HUES48 (cell line): ENCODE data around the gene SARM1.
"Not testable (repeated sequence)": the region's sequence is repeated elsewhere in the genome, so short reads cannot be mapped to it uniquely, and the experiment has no call there.

Experiments
- H3K27ac ChIP-seq: one replicate; pipeline ENCODE4 v1.7.0; 2013; ENCODE audit warnings: low read depth, low read length, inconsistent platforms
- H3K27me3 ChIP-seq: 2 replicates; pipeline ENCODE4 v1.6.1; 2013; ENCODE audit warnings: mild to moderate bottlenecking, low read length; ENCODE audit not compliant: control insufficient read depth, insufficient read depth
- H3K36me3 ChIP-seq: 2 replicates; pipeline ENCODE4 v1.6.1; 2013; ENCODE audit warnings: low read length; ENCODE audit not compliant: control insufficient read depth, insufficient read depth
- H3K4me1 ChIP-seq: 2 replicates; pipeline ENCODE4 v1.6.1; 2013; ENCODE audit warnings: mild to moderate bottlenecking, low read length; ENCODE audit not compliant: control insufficient read depth, insufficient read depth
- H3K4me3 ChIP-seq: 2 replicates; pipeline ENCODE4 v1.5.1; 2013; ENCODE audit warnings: mild to moderate bottlenecking, low read depth, low read length
- H3K9ac ChIP-seq: 2 replicates; pipeline ENCODE4 v1.6.1; 2013; ENCODE audit warnings: mild to moderate bottlenecking, low read depth, low read length, moderate library complexity
- H3K9me3 ChIP-seq: 2 replicates; pipeline ENCODE4 v1.6.1; 2013; ENCODE audit warnings: low read length; ENCODE audit not compliant: control insufficient read depth, insufficient read depth

The SARM1 gene

GRCh38 chr17:28425206-28425605, 53.7 kb downstream of the SARM1 start:
- Histone ChIP-seq H3K9ac (no peak overlapping the region), H3K4me3 (no peak overlapping the region), H3K36me3 (no peaks in the 10 kb centered on the region), H3K9me3 (no peaks in the 10 kb centered on the region), H3K4me1 (no peaks in the 10 kb centered on the region), H3K27me3 (no peaks in the 10 kb centered on the region), H3K27ac (no peak overlapping the region)

GRCh38 chr17:28426081-28426519, 54.6 kb downstream of the SARM1 start:
- H3K27ac ChIP-seq: no peak overlapping the region
- H3K4me1 ChIP-seq: no peaks in the 10 kb centered on the region
- H3K4me3 ChIP-seq: no peak overlapping the region
- H3K9ac ChIP-seq: no peak overlapping the region
- H3K36me3 ChIP-seq: no peaks in the 10 kb centered on the region
- no peaks in the 10 kb centered on the region for H3K27me3 ChIP-seq
- no peaks in the 10 kb centered on the region for H3K9me3 ChIP-seq

GRCh38 chr17:28427371-28427770, 55.9 kb downstream of the SARM1 start:
- Histone ChIP-seq H3K4me3 (no peak overlapping the region), H3K36me3 (no peaks in the 10 kb centered on the region), H3K9ac (no peak overlapping the region), H3K9me3 (no peaks in the 10 kb centered on the region), H3K27ac (no peak overlapping the region), H3K27me3 (no peaks in the 10 kb centered on the region), H3K4me1 (no peaks in the 10 kb centered on the region)

- not testable (repeated sequence) for H3K9me3 ChIP-seq, H3K4me1 ChIP-seq, H3K36me3 ChIP-seq, H3K27ac ChIP-seq, H3K27me3 ChIP-seq, H3K4me3 ChIP-seq, H3K9ac ChIP-seq
These were observed 56.5 kb downstream of the SARM1 start for GRCh38 chr17:28427982-28428381.

GRCh38 chr17:28433721-28434120, 62.2 kb downstream of the SARM1 start:
- Histone ChIP-seq H3K36me3 (no peaks in the 10 kb centered on the region), H3K27ac (no peak overlapping the region), H3K4me1 (no peaks in the 10 kb centered on the region), H3K9me3 (no peaks in the 10 kb centered on the region), H3K4me3 (no peak overlapping the region), H3K27me3 (no peaks in the 10 kb centered on the region), H3K9ac (no peak overlapping the region)

- H3K4me1 ChIP-seq, H3K36me3 ChIP-seq, H3K27ac ChIP-seq, H3K9ac ChIP-seq, H3K27me3 ChIP-seq, H3K4me3 ChIP-seq, H3K9me3 ChIP-seq: not testable (repeated sequence)
These were observed 62.8 kb downstream of the SARM1 start for GRCh38 chr17:28434326-28434725.

- no peak overlapping the region for H3K4me3 ChIP-seq
These were observed 72.6 kb downstream of the SARM1 start for GRCh38 chr17:28443901-28444638.

GRCh38 chr17:28446716-28447395, 75.4 kb downstream of the SARM1 start:
- Histone ChIP-seq H3K27ac (no peak overlapping the region), H3K36me3 (no peaks in the 10 kb centered on the region), H3K9me3 (no peaks in the 10 kb centered on the region), H3K27me3 (no peaks in the 10 kb centered on the region), H3K4me1 (no peaks in the 10 kb centered on the region), H3K4me3 (no peak overlapping the region), H3K9ac (no peak overlapping the region)

More at GRCh38 chr17:28443901-28444638, 72.6 kb downstream of the SARM1 start:
- no peaks in the 10 kb centered on the region for H3K9me3 ChIP-seq
- H3K27ac ChIP-seq: no peak overlapping the region
- no peaks in the 10 kb centered on the region for H3K27me3 ChIP-seq
- H3K36me3 ChIP-seq: no peaks in the 10 kb centered on the region
- no peak overlapping the region for H3K9ac ChIP-seq
- no peaks in the 10 kb centered on the region for H3K4me1 ChIP-seq

GRCh38 chr17:28447396-28447760, 75.9 kb downstream of the SARM1 start:
- H3K9ac ChIP-seq: no peak overlapping the region
- no peaks in the 10 kb centered on the region for H3K27me3 ChIP-seq
- H3K4me3 ChIP-seq: no peak overlapping the region
- no peaks in the 10 kb centered on the region for H3K36me3 ChIP-seq
- no peaks in the 10 kb centered on the region for H3K9me3 ChIP-seq
- no peaks in the 10 kb centered on the region for H3K4me1 ChIP-seq
- no peak overlapping the region for H3K27ac ChIP-seq

- H3K9ac ChIP-seq: no peak overlapping the region
- H3K36me3 ChIP-seq: no peaks in the 10 kb centered on the region
- no peak overlapping the region for H3K27ac ChIP-seq
- H3K4me1 ChIP-seq: no peaks in the 10 kb centered on the region
- H3K9me3 ChIP-seq: no peaks in the 10 kb centered on the region
- no peaks in the 10 kb centered on the region for H3K27me3 ChIP-seq
- H3K4me3 ChIP-seq: no peak overlapping the region
These were observed 78.4 kb downstream of the SARM1 start for GRCh38 chr17:28449859-28450258.
